ENCODE measurements around the gene VENTX. TPM values are rescaled to one million over a fixed set of nuclear protein-coding genes. Genes with fewer than 3 reads are reported as not detected.
A peak's percentile ranks its signal among the peaks of the same experiment; 100 is the strongest.
"Not testable (repeated sequence)": the region's sequence is repeated elsewhere in the genome, so short reads cannot be mapped to it uniquely, and the experiment has no call there.

VENTX gene
- total and polyA plus RNA-seq, 7 experiments from 2014 or later: 0.85 to 5.7 TPM; not detected in 5

DNA sequence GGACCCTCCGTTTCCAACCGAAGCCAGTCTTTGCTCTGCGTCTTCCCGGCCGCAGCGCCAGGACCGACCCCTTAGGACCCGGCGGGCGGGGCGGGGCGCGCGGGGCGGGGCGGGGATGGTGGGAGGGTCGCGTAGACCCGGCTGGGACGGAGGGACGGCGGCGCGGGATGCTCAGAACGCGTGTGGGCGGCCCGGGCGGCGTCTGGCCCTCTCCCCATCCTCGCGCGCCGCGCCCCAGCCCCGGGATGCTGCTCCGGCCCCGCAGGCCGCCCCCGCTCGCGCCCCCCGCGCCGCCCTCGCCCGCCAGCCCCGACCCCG, 7.7 kb upstream of the VENTX start, which contains the start of gene UTF1:
UTF1 (plus strand) TSS at position 174 of the 318 bp plus-strand sequence; CDS start at position 246, 72 bp downstream.
- Mint-ChIP-seq H3K4me1 (peaks cover 0 to 20% (median 8%) of the 10 kb centered on the region in 7 donors), H3K9me3 (peaks cover 0 to 4% (median 0%) of the 10 kb centered on the region in 11 donors), H3K4me3 (peak within 1 kb of the TSS in 9 of 10 donors; percentile 51 to 71 (median 59)), H3K27me3 (peaks cover 31 to 71% (median 53%) of the 10 kb centered on the region in 5 donors), H3K27ac (peak within 1 kb of the TSS in 1 of 9 donors; percentile 52), H3K36me3 (no peaks in the 10 kb centered on the region)
- DNase-seq (peak in 1 of 9 donors; percentile 6), ATAC-seq (no peak)
- Histone ChIP-seq H3K27ac (ENCODE audit: low read depth, low read length) (no peak within 1 kb of the TSS), H3K4me1 (ENCODE audit: control insufficient read depth in 2 of 2, insufficient read depth in 2 of 2, low read length in 2 of 2) (no peaks in the 10 kb centered on the region), H3K4me3 (ENCODE audit: low read length) (no peak within 1 kb of the TSS), H3K36me3 (ENCODE audit: control insufficient read depth in 2 of 3, insufficient read depth in 3 of 3, low read length in 3 of 3) (no peaks in the 10 kb centered on the region), H3K9me3 (ENCODE audit: control insufficient read depth in 2 of 3, low read length in 3 of 3) (no peaks in the 10 kb centered on the region), H3K27me3 (ENCODE audit: control insufficient read depth in 2 of 2, insufficient read depth in 2 of 2, low read length in 2 of 2) (peaks cover 3 to 12% of the 10 kb centered on the region in 2 donors)
- ChIA-PET POLR2A (no interaction called here), CTCF (no interaction called here)
- intact Hi-C loops (cut with micrococcal nuclease): loop anchor here in 1 of 2 donors (10.0 kb wide), 1 partner anchor 85 kb away; no protein-coding TSS in a partner anchor

DNA sequence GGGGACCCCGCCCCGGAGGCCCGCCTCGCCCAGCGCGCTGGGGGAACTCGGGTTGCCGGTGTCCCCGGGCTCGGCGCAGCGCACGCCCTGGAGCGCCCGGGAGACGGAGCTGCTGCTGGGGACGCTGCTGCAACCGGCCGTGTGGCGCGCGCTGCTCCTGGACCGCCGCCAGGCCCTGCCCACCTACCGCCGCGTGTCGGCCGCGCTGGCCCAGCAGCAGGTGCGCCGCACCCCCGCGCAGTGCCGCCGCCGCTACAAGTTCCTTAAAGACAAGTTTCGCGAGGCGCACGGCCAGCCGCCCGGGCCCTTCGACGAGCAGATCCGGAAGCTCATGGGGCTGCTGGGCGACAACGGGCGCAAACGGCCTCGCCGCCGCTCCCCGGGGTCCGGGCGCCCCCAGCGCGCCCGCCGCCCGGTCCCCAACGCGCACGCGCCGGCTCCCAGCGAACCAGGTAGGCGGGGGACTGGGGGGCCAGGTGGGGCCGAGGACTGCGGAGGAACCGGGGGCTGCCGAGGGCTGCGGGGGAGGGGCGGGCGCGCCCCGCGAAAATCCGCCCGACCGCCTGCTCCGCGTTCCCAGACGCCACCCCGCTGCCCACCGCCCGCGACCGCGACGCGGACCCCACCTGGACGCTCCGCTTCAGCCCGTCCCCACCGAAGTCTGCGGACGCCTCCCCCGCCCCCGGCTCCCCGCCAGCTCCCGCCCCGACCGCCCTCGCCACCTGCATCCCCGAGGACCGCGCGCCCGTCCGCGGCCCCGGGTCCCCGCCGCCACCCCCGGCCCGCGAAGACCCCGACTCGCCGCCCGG, 7.1 kb upstream of the VENTX start:
- intact Hi-C loops (cut with micrococcal nuclease): loop anchor here in 1 of 2 donors (10.0 kb wide), 1 partner anchor 86 kb away; no protein-coding TSS in a partner anchor
- Histone ChIP-seq H3K4me3 (ENCODE audit: low read length) (no peak overlapping the region), H3K9me3 (ENCODE audit: control insufficient read depth in 2 of 3, low read length in 3 of 3) (no peaks in the 10 kb centered on the region), H3K36me3 (ENCODE audit: control insufficient read depth in 2 of 3, insufficient read depth in 3 of 3, low read length in 3 of 3) (no peaks in the 10 kb centered on the region), H3K27ac (ENCODE audit: low read depth, low read length) (no peak overlapping the region), H3K4me1 (ENCODE audit: control insufficient read depth in 2 of 2, insufficient read depth in 2 of 2, low read length in 2 of 2) (no peaks in the 10 kb centered on the region), H3K27me3 (ENCODE audit: control insufficient read depth in 2 of 2, insufficient read depth in 2 of 2, low read length in 2 of 2) (peaks cover 3 to 12% of the 10 kb centered on the region in 2 donors)
- peak in 1 of 9 donors; percentile 7 for DNase-seq
- ChIA-PET POLR2A (no interaction called here), CTCF (no interaction called here)
- Mint-ChIP-seq H3K27me3 (peaks cover 31 to 73% (median 53%) of the 10 kb centered on the region in 5 donors), H3K4me1 (peaks cover 0 to 18% (median 8%) of the 10 kb centered on the region in 7 donors), H3K4me3 (peak overlapping the region in 4 of 10 donors; percentile 29 to 67 (median 42)), H3K9me3 (peaks cover 0 to 4% (median 0%) of the 10 kb centered on the region in 11 donors), H3K36me3 (no peaks in the 10 kb centered on the region), H3K27ac (no peak overlapping the region)
- peak; percentile 28 for ATAC-seq

DNA sequence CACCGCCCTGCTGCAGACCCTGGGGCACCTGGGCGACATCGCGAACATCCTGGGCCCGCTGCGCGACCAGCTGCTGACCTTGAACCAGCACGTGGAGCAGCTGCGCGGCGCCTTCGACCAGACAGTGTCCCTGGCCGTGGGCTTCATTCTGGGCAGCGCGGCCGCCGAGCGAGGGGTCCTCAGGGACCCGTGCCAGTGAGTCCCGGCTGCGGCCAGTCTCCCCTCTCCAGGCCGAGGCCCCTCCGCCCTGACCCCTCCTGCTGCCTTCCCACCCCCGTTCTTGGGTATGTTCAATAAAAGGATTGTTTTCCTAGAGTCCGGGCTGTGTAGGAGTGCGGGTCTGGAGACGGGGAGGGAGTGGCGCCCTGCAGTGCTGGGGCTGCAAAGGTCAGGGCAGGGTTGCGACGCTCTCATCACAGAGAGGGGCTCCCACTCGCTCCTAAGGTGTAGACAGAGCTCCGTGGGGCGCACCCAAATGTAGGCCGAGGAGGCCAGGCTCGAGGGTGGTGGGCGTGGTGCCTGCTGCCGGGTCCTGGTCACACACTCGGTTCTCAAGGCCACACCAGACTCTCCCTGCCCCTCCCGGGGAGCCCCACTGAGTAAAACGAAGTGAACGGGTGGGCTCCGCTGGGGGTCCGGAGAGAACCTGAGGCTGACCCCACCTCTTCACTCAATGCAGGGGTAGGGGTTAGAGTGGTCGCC, 6.3 kb upstream of the VENTX start:
- ATAC-seq (no peak), DNase-seq (peak in 1 of 9 donors; percentile 6)
- H3K9me3 ChIP-seq (ENCODE audit: control insufficient read depth in 2 of 3, low read length in 3 of 3): no peaks in the 10 kb centered on the region
- peaks cover 0 to 4% (median 0%) of the 10 kb centered on the region in 11 donors for H3K9me3 Mint-ChIP-seq
- peaks cover 0 to 4% of the 10 kb centered on the region in 2 donors for H3K4me1 ChIP-seq (ENCODE audit: control insufficient read depth in 2 of 2, insufficient read depth in 2 of 2, low read length in 2 of 2)
- H3K27me3 Mint-ChIP-seq: peaks cover 35 to 73% (median 51%) of the 10 kb centered on the region in 5 donors
- H3K27ac ChIP-seq (ENCODE audit: low read depth, low read length): no peak overlapping the region
- H3K4me3 Mint-ChIP-seq: peak overlapping the region in 6 of 10 donors; percentile 21 to 67 (median 52)
- ChIA-PET CTCF (no interaction called here), POLR2A (no interaction called here)
- no peak overlapping the region for H3K4me3 ChIP-seq (ENCODE audit: low read length)
- H3K36me3 ChIP-seq (ENCODE audit: control insufficient read depth in 2 of 3, insufficient read depth in 3 of 3, low read length in 3 of 3): no peaks in the 10 kb centered on the region
- H3K27me3 ChIP-seq (ENCODE audit: control insufficient read depth in 2 of 2, insufficient read depth in 2 of 2, low read length in 2 of 2): peaks cover 3 to 12% of the 10 kb centered on the region in 2 donors
- peak overlapping the region in 1 of 9 donors; percentile 32 for H3K27ac Mint-ChIP-seq
- intact Hi-C loops (cut with micrococcal nuclease): loop anchor here in 1 of 2 donors (10.0 kb wide), 1 partner anchor 87 kb away; no protein-coding TSS in a partner anchor
- H3K4me1 Mint-ChIP-seq: peaks cover 0 to 14% (median 10%) of the 10 kb centered on the region in 7 donors
- H3K36me3 Mint-ChIP-seq: no peaks in the 10 kb centered on the region

- intact Hi-C loops (cut with micrococcal nuclease): loop anchor here in 1 of 2 donors (10.0 kb wide), 1 partner anchor 87 kb away; no protein-coding TSS in a partner anchor
- Histone ChIP-seq H3K36me3 (ENCODE audit: control insufficient read depth in 2 of 3, insufficient read depth in 3 of 3, low read length in 3 of 3) (no peaks in the 10 kb centered on the region), H3K9me3 (ENCODE audit: control insufficient read depth in 2 of 3, low read length in 3 of 3) (no peaks in the 10 kb centered on the region), H3K4me1 (ENCODE audit: control insufficient read depth in 2 of 2, insufficient read depth in 2 of 2, low read length in 2 of 2) (peaks cover 0 to 10% of the 10 kb centered on the region in 2 donors), H3K27ac (ENCODE audit: low read depth, low read length) (no peak overlapping the region), H3K27me3 (ENCODE audit: control insufficient read depth in 2 of 2, insufficient read depth in 2 of 2, low read length in 2 of 2) (peaks cover 3 to 12% of the 10 kb centered on the region in 2 donors), H3K4me3 (ENCODE audit: low read length) (no peak overlapping the region)
- H3K9me3 Mint-ChIP-seq: peaks cover 0 to 4% (median 0%) of the 10 kb centered on the region in 11 donors
- no peak overlapping the region for H3K27ac Mint-ChIP-seq
- H3K36me3 Mint-ChIP-seq: no peaks in the 10 kb centered on the region
- H3K4me3 Mint-ChIP-seq: peak overlapping the region in 1 of 10 donors; percentile 67
- ATAC-seq (no peak), DNase-seq (peak in 1 of 9 donors; percentile 6)
- peaks cover 0 to 13% (median 8%) of the 10 kb centered on the region in 7 donors for H3K4me1 Mint-ChIP-seq
- peaks cover 33 to 66% (median 44%) of the 10 kb centered on the region in 5 donors for H3K27me3 Mint-ChIP-seq
- CTCF ChIA-PET: no interaction called here
- POLR2A ChIA-PET: no interaction called here
Measured at GRCh38 chr10:133231946-133232574, 5.6 kb upstream of the VENTX start.

DNA sequence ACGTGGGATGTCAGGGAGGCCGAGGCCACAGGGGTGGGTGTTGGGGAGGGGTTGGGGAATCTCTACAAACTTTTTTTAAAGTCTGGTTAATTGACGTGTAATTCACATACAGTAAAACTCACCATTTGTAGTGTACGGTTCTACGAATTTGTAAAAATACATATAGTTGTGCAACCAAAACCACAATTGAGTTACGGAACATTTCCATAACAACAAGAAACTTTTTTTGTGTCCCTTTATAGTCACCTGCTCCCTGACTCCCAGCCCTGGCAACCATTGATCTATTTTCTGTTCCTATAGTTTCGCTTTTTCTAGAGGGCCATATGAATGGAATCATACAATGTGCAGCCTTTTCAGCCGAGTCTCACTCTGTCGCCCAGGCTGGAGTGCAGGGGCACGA, 2.9 kb upstream of the VENTX start:
- CTCF ChIA-PET; H3K4me3 ChIP-seq (ENCODE audit: low read length); H3K9me3 ChIP-seq (ENCODE audit: control insufficient read depth in 2 of 3, low read length in 3 of 3); POLR2A ChIA-PET; DNase-seq; H3K36me3 ChIP-seq (ENCODE audit: control insufficient read depth in 2 of 3, insufficient read depth in 3 of 3, low read length in 3 of 3); H3K9me3 Mint-ChIP-seq; H3K36me3 Mint-ChIP-seq; H3K27ac Mint-ChIP-seq; H3K27ac ChIP-seq (ENCODE audit: low read depth, low read length): not testable (repeated sequence)
- peak; percentile 32 for ATAC-seq
- intact Hi-C loops (cut with micrococcal nuclease): loop anchor here in 1 of 2 donors (10.0 kb wide), 1 partner anchor 90 kb away; no protein-coding TSS in a partner anchor
- peaks cover under 1 to 16% of the 10 kb centered on the region in 2 donors for H3K27me3 ChIP-seq (ENCODE audit: control insufficient read depth in 2 of 2, insufficient read depth in 2 of 2, low read length in 2 of 2)
- H3K4me1 ChIP-seq (ENCODE audit: control insufficient read depth in 2 of 2, insufficient read depth in 2 of 2, low read length in 2 of 2): peaks cover 0 to 14% of the 10 kb centered on the region in 2 donors
- peak overlapping the region in 9 of 10 donors; percentile 23 to 79 (median 54) for H3K4me3 Mint-ChIP-seq
- H3K4me1 Mint-ChIP-seq: peaks cover 0 to 12% (median 7%) of the 10 kb centered on the region in 7 donors
- peaks cover 28 to 63% (median 35%) of the 10 kb centered on the region in 5 donors for H3K27me3 Mint-ChIP-seq

GRCh38 chr10:133235265-133235855, 2.3 kb upstream of the VENTX start:
- DNase-seq (peak in 1 of 9 donors; percentile 7), ATAC-seq (peak; percentile 69)
- peaks cover 0 to 12% (median 7%) of the 10 kb centered on the region in 7 donors for H3K4me1 Mint-ChIP-seq
- peaks cover 32 to 66% (median 35%) of the 10 kb centered on the region in 5 donors for H3K27me3 Mint-ChIP-seq
- CTCF ChIA-PET: no interaction called here
- Histone ChIP-seq H3K27ac (ENCODE audit: low read depth, low read length) (no peak overlapping the region), H3K36me3 (ENCODE audit: control insufficient read depth in 2 of 3, insufficient read depth in 3 of 3, low read length in 3 of 3) (no peaks in the 10 kb centered on the region), H3K4me3 (ENCODE audit: low read length) (no peak overlapping the region), H3K4me1 (ENCODE audit: control insufficient read depth in 2 of 2, insufficient read depth in 2 of 2, low read length in 2 of 2) (peaks cover 0 to 14% of the 10 kb centered on the region in 2 donors), H3K27me3 (ENCODE audit: control insufficient read depth in 2 of 2, insufficient read depth in 2 of 2, low read length in 2 of 2) (peaks cover 3 to 16% of the 10 kb centered on the region in 2 donors), H3K9me3 (ENCODE audit: control insufficient read depth in 2 of 3, low read length in 3 of 3) (no peaks in the 10 kb centered on the region)
- H3K27ac Mint-ChIP-seq: no peak overlapping the region
- H3K4me3 Mint-ChIP-seq: peak overlapping the region; percentile 52 to 79 (median 62)
- POLR2A ChIA-PET: no interaction called here
- intact Hi-C loops (cut with micrococcal nuclease): loop anchor here in 1 of 2 donors (10.0 kb wide), 1 partner anchor 91 kb away; no protein-coding TSS in a partner anchor
- H3K9me3 Mint-ChIP-seq: peaks cover 0 to 4% (median 0%) of the 10 kb centered on the region in 11 donors
- H3K36me3 Mint-ChIP-seq: no peaks in the 10 kb centered on the region
